ENCODE results near the gene PARD3B. TPM values are rescaled to one million over a fixed set of nuclear protein-coding genes. Genes with fewer than 3 reads are reported as not detected.

Gene PARD3B
- total RNA-seq, 1 experiment from 2014 or later, result 7.6 TPM

DNA sequence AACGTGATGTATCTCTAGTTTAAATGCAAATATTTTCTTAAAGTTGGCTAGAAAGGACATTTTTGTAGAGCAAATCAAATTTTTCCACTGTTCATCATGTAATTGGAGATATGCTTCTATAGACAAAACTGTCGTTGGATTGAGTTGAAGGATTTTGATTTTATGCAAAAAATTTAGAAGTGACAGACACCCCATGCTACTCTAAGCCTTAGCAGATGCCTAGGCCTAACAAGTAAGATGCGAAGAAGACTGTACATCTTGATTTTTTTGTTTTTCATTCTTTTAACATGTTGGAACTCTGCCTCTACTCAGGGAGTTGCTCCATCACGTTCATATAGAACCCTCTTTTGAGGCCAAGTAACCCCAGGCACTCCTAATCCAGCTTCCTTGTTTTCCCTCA lies 331.0 kb downstream of the PARD3B start:
- H3K9me2 ChIP-seq (ENCODE audit: insufficient read depth), result no peaks in the 10 kb centered on the region
- no peak overlapping the region for H3K4me2 ChIP-seq
- no peak overlapping the region for H3K27ac ChIP-seq
- no peaks in the 10 kb centered on the region for H3K27me3 ChIP-seq (ENCODE audit: insufficient read depth, low read depth)
- no peaks in the 10 kb centered on the region for H3K4me1 ChIP-seq (replicated peaks; ENCODE audit: insufficient read depth)
- no peak overlapping the region for H2AFZ ChIP-seq
- H3F3A ChIP-seq (ENCODE audit: insufficient read depth, low read depth), result no peaks in the 10 kb centered on the region
- ChIA-PET CTCF (no interaction called here), POLR2A (ENCODE audit: unreplicated experiment) (no interaction called here)
- H4K20me1 ChIP-seq (ENCODE audit: insufficient read depth), result no peaks in the 10 kb centered on the region
- no peaks in the 10 kb centered on the region for H3K9me3 ChIP-seq (ENCODE audit: insufficient read depth, low read depth)
- TF ChIP-seq, protein P1, sequence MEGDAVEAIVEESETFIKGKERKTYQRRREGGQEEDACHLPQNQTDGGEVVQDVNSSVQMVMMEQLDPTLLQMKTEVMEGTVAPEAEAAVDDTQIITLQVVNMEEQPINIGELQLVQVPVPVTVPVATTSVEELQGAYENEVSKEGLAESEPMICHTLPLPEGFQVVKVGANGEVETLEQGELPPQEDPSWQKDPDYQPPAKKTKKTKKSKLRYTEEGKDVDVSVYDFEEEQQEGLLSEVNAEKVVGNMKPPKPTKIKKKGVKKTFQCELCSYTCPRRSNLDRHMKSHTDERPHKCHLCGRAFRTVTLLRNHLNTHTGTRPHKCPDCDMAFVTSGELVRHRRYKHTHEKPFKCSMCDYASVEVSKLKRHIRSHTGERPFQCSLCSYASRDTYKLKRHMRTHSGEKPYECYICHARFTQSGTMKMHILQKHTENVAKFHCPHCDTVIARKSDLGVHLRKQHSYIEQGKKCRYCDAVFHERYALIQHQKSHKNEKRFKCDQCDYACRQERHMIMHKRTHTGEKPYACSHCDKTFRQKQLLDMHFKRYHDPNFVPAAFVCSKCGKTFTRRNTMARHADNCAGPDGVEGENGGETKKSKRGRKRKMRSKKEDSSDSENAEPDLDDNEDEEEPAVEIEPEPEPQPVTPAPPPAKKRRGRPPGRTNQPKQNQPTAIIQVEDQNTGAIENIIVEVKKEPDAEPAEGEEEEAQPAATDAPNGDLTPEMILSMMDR (conservative IDR thresholded peaks at IDR 0.05), result no peak
- TF ChIP-seq EZH2 (IDR thresholded peaks at IDR 0.05; ENCODE audit: low read depth), result no peak
- no peak for DNase-seq
- H3K4me3 ChIP-seq, result no peak overlapping the region
- no peaks in the 10 kb centered on the region for H3K79me2 ChIP-seq (ENCODE audit: low read depth)
- no TSS peak for BruUV-seq (replicated peaks)
- H3K36me3 ChIP-seq (ENCODE audit: low read depth), result no peaks in the 10 kb centered on the region
- intact Hi-C loops (cut with micrococcal nuclease; ENCODE audit: unreplicated experiment), result no loop called here

DNA sequence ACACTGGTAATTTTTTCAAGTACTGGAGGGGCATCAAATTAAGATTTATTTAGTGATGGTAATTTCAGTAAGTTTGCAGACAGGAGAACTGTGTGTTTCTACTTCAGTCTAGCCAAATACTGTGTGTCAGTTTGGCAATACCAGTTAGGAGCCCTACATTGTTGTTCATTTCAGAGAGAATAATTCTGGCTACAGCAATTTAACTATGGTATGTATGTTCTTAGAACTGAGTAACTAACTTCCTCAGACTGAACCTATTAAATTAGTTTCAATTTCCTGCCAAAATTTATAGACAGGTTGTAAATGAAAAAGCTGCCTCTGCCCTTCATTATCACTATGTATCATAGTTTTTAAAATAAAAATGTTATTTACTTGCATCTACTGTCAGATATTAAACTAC lies 332.4 kb downstream of the PARD3B start:
- no peaks in the 10 kb centered on the region for H3K9me3 ChIP-seq (ENCODE audit: insufficient read depth, low read depth)
- H3K36me3 ChIP-seq (ENCODE audit: low read depth), result no peaks in the 10 kb centered on the region
- no peaks in the 10 kb centered on the region for H3F3A ChIP-seq (ENCODE audit: insufficient read depth, low read depth)
- no peaks in the 10 kb centered on the region for H3K79me2 ChIP-seq (ENCODE audit: low read depth)
- no peaks in the 10 kb centered on the region for H4K20me1 ChIP-seq (ENCODE audit: insufficient read depth)
- BruUV-seq (replicated peaks), result no TSS peak
- TF ChIP-seq, protein P1 (conservative IDR thresholded peaks at IDR 0.05), result no peak
- no peak for TF ChIP-seq EZH2 (IDR thresholded peaks at IDR 0.05; ENCODE audit: low read depth)
- ChIA-PET POLR2A (ENCODE audit: unreplicated experiment) (no interaction called here), CTCF (no interaction called here)
- intact Hi-C loops (cut with micrococcal nuclease; ENCODE audit: unreplicated experiment), result no loop called here
- no peak overlapping the region for H3K4me3 ChIP-seq
- H3K27ac ChIP-seq, result no peak overlapping the region
- H3K27me3 ChIP-seq (ENCODE audit: insufficient read depth, low read depth), result no peaks in the 10 kb centered on the region
- H2AFZ ChIP-seq, result no peak overlapping the region
- H3K4me2 ChIP-seq, result no peak overlapping the region
- no peak for DNase-seq
- H3K4me1 ChIP-seq (replicated peaks; ENCODE audit: insufficient read depth), result no peaks in the 10 kb centered on the region
- H3K9me2 ChIP-seq (ENCODE audit: insufficient read depth), result no peaks in the 10 kb centered on the region

DNA sequence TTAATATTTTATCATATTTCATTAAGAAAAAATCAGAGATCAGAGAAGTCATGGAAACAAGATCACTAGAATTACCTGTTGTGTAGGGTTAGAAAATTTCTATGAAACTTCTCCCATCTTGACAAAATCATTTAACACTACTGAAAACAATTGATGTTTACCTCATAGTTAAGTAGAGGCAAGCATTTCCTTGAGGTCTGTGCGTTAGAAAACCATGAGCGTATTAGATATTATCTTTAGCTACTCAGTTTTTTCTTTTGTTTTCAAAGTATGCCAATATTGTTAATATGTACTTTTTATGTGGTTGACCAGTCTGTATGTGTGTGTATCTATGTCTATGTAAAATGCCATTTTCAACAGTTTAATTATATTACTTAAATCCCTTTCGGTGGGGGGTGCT lies 335.7 kb downstream of the PARD3B start:
- H3K4me2 ChIP-seq, result no peak overlapping the region
- no peak for DNase-seq
- H2AFZ ChIP-seq, result no peak overlapping the region
- no peaks in the 10 kb centered on the region for H3K36me3 ChIP-seq (ENCODE audit: low read depth)
- no peaks in the 10 kb centered on the region for H3F3A ChIP-seq (ENCODE audit: insufficient read depth, low read depth)
- no peaks in the 10 kb centered on the region for H3K27me3 ChIP-seq (ENCODE audit: insufficient read depth, low read depth)
- H3K4me1 ChIP-seq (replicated peaks; ENCODE audit: insufficient read depth), result no peaks in the 10 kb centered on the region
- CTCF ChIA-PET, result no interaction called here
- H3K4me3 ChIP-seq, result no peak overlapping the region
- no peak overlapping the region for H3K27ac ChIP-seq
- no peaks in the 10 kb centered on the region for H3K9me3 ChIP-seq (ENCODE audit: insufficient read depth, low read depth)
- POLR2A ChIA-PET (ENCODE audit: unreplicated experiment), result no interaction called here
- no TSS peak for BruUV-seq (replicated peaks)
- H4K20me1 ChIP-seq (ENCODE audit: insufficient read depth), result no peaks in the 10 kb centered on the region
- intact Hi-C loops (cut with micrococcal nuclease; ENCODE audit: unreplicated experiment), result no loop called here
- H3K79me2 ChIP-seq (ENCODE audit: low read depth), result no peaks in the 10 kb centered on the region
- TF ChIP-seq, protein P1 (conservative IDR thresholded peaks at IDR 0.05), result no peak
- no peak for TF ChIP-seq EZH2 (IDR thresholded peaks at IDR 0.05; ENCODE audit: low read depth)
- H3K9me2 ChIP-seq (ENCODE audit: insufficient read depth), result no peaks in the 10 kb centered on the region

Measured in PC-9 (cell line).